Adipose tissue (tissue), 3 donors: ENCODE results near the gene EIF3C. TPM values are rescaled to one million over a fixed set of nuclear protein-coding genes. Genes with fewer than 3 reads are reported as not detected.
"Not testable (repeated sequence)": the region's sequence is repeated elsewhere in the genome, so short reads cannot be mapped to it uniquely, and the experiment has no call there.

Experiments used
- H3K27ac ChIP-seq: one replicate; pipeline ENCODE4 v1.5.1; 2013; ENCODE audit warnings: low read depth, low read length
- WGBS, 3 donors: extraction: QIAGEN DNeasy Blood & Tissue Kit; methylation state at CpG; one replicate each; pipeline ENCODE4 v1.1.7; 2013; 5-methylcytosine and 5-hydroxymethylcytosine counted together
- polyA plus RNA-seq, 3 donors: library from polyadenylated mRNA; stranded (reverse); fragments of 200-250 nt; gene quantifications; one replicate each; pipeline ENCODE4 v1.2.3, GENCODE V29; 2013
- donor health status: healthy with polysubstance abuse.
- donor health status: Bipolar disorder and iron deficiency.
- donor health status: healthy.

The EIF3C gene, protein sequence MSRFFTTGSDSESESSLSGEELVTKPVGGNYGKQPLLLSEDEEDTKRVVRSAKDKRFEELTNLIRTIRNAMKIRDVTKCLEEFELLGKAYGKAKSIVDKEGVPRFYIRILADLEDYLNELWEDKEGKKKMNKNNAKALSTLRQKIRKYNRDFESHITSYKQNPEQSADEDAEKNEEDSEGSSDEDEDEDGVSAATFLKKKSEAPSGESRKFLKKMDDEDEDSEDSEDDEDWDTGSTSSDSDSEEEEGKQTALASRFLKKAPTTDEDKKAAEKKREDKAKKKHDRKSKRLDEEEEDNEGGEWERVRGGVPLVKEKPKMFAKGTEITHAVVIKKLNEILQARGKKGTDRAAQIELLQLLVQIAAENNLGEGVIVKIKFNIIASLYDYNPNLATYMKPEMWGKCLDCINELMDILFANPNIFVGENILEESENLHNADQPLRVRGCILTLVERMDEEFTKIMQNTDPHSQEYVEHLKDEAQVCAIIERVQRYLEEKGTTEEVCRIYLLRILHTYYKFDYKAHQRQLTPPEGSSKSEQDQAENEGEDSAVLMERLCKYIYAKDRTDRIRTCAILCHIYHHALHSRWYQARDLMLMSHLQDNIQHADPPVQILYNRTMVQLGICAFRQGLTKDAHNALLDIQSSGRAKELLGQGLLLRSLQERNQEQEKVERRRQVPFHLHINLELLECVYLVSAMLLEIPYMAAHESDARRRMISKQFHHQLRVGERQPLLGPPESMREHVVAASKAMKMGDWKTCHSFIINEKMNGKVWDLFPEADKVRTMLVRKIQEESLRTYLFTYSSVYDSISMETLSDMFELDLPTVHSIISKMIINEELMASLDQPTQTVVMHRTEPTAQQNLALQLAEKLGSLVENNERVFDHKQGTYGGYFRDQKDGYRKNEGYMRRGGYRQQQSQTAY
- polyA plus RNA-seq, result 100 to 1,000 TPM; 274 to 375 (median 371) TPM

DNA sequence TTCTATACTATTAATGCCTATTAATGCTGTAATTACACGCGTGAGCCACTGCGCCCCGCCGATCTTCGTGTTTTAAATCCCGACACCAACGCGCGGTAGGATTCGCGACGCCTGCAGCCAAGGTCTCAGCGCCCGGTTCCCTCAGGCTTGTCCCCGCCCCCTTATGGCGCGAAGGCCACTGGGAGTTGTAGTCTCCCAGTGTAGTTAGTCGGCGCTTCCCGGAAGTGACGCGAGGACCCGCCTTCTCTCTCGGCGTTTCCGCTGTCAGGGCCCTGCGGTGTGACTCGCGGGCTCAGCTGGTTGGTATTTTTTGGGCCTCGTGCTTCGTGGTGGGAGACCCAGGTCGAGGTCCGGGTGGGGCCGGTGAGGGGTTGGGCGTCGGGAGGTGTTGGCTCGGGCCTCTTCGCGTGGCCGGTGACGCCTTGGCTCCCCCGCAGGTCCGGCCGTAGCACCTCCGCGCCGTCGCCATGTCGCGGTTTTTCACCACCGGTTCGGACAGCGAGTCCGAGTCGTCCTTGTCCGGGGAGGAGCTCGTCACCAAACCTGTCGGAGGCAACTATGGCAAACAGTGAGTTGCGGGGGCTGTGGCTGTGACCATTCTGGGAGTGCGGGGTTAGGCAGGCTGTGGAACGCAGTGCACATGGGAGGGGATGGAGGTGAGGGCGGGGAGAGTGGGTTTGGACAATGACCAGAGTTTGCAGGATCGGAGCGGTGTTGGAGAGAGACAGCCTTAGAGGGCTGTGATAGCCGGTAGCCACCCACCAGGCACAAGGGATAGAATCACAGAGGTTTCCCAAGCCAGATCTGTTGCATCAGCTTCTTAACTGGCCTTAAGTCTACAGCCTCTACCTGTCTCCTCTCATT is at the start of gene EIF3C:
EIF3C (plus strand) TSS at position 245 of the 864 bp plus-strand sequence; CDS start at position 468, 223 bp downstream.
- H3K27ac ChIP-seq, result not testable (repeated sequence)
- WGBS, 3 donors, result no CpG with 5 or more reads among the region's 66 CpGs

GRCh38 chr16:28666264-28666663 is 45.0 kb upstream of the EIF3C start:
- not testable (repeated sequence) for H3K27ac ChIP-seq
- 89 to 92% (median 90%) methylated on average over 6 to 11 of the region's 25 CpGs for WGBS, 3 donors

GRCh38 chr16:28667480-28667879 is 43.8 kb upstream of the EIF3C start:
- no CpG with 5 or more reads among the region's 7 CpGs for WGBS, 3 donors
- not testable (repeated sequence) for H3K27ac ChIP-seq

GRCh38 chr16:28668199-28668598 is 43.1 kb upstream of the EIF3C start:
- WGBS, 3 donors, result no CpG with 5 or more reads among the region's 4 CpGs

DNA sequence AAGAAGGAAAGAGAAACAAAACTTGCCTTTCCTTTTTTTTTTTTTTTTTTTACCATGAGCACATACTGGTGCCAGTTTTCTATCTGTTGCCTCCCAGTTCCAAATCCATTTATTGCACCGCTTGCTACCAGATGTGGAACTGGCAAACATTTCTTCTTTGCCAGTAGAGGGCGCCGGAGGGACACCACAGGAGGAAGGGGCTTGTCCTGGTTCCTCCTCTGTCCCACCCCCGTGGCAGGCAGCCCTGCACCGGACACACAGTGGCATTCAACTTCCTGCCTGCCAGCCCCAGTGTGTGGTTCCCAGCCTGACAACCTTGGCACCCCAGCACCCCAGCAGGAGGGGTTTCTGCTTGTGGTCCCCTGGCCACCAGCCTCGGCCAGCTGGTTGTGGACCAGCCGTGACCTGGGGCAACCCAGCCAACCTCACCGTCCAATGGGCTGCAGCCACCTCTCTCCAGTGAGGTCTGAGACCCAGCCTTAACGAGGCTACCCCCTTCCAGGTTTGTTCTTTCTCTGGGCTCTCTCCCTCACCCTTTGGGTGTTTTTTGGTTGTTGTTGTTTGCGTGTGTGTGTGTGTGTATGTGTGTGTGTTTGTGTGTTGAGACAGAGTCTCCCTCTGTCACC is 22.8 kb upstream of the EIF3C start:
- H3K27ac ChIP-seq, result not testable (repeated sequence)
- 0 to 71% methylated on average over 1 of the region's 10 CpGs; no CpG with 5 or more reads in 1 of the 3 donors for WGBS, 3 donors

More at GRCh38 chr16:28668199-28668598, 43.1 kb upstream of the EIF3C start:
- not testable (repeated sequence) for H3K27ac ChIP-seq

- 69 to 79% (median 72%) methylated on average over 3 of the region's 13 CpGs for WGBS, 3 donors
- not testable (repeated sequence) for H3K27ac ChIP-seq
These were observed 21.8 kb upstream of the EIF3C start for GRCh38 chr16:28689425-28689824.

GRCh38 chr16:28691722-28692121 is 19.5 kb upstream of the EIF3C start:
- H3K27ac ChIP-seq, result not testable (repeated sequence)
- WGBS, 3 donors, result 74 to 100% (median 89%) methylated on average over 2 to 3 of the region's 4 CpGs

GRCh38 chr16:28693257-28693950 is 17.9 kb upstream of the EIF3C start:
- WGBS, 3 donors, result no CpG with 5 or more reads among the region's 11 CpGs
- H3K27ac ChIP-seq, result not testable (repeated sequence)

DNA sequence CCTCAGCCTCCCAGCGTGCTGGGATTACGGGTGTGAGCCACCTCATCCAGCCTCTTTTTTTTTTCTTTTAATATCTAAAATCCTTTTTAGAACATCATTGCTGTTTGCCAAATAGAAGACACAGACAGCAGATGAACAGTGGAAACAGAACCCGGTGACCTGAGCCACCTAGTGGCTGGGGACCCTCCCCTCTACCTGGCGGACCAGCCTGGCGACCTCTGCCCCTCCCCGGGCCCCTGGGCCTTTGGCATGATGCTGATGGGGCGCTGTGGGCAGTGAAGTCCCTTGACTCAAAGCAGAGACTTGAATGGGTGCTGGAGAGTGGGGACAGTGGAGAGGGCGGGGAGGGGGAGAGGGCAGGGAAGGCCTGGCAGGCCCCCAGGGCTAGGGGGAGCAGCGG is 11.5 kb upstream of the EIF3C start:
- WGBS, 3 donors, result 83 to 94% methylated on average over 1 to 2 of the region's 9 CpGs; no CpG with 5 or more reads in 1 of the 3 donors

DNA sequence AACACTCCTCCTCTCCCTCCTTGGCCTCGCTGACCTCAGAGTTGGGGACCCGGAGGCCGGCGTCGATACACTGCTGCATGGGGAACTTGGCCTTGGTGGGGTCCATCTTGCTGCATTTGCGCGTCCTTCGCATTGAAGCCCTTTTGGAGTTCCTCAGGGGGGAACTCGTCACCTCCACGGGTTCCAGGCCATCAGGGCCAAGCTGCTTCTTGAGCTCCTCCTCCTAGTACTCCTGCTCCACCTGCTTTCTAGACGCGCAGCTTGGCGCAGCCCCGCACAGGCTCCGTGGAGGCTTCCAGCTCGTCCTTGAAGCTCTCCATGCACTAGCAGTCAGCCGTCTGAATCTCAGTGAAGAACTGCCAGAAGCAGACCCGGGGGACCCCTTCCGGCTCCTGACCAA is 10.9 kb upstream of the EIF3C start:
- WGBS, 3 donors, result 87 to 93% (median 91%) methylated on average over 5 to 16 of the region's 19 CpGs
- H3K27ac ChIP-seq, result not testable (repeated sequence)

More for the DNA sequence above, 11.5 kb upstream of the EIF3C start:
- H3K27ac ChIP-seq, result not testable (repeated sequence)

- no CpG with 5 or more reads among the region's 8 CpGs for WGBS, 3 donors
- H3K27ac ChIP-seq, result not testable (repeated sequence)
These were observed 9.9 kb upstream of the EIF3C start for GRCh38 chr16:28701384-28701783.

DNA sequence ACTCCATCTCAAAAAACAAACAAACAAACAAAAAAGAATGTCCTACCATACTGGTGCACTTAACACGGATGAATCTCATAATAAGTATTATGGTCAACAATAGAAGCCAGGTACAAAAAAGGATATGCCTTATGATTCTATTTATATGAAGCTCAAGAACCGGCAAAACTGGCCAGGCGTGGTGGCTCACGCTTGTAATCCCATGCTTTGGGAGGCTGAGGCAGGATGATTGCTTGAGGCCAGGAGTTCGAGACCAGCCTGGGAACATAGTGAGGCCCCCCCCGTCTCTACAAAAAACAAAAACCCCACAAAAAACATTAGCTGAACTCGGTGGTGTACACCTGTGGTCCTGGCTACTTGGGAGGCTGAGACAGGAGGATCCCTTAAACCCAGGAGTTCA is 7.0 kb upstream of the EIF3C start:
- not testable (repeated sequence) for H3K27ac ChIP-seq
- 81 to 84% methylated on average over 3 to 5 of the region's 7 CpGs; no CpG with 5 or more reads in 1 of the 3 donors for WGBS, 3 donors

GRCh38 chr16:28722852-28723650 is 11.8 kb downstream of the EIF3C start:
- H3K27ac ChIP-seq, result not testable (repeated sequence)
- WGBS, 3 donors, result 87 to 98% (median 90%) methylated on average over 9 to 11 of the region's 15 CpGs

DNA sequence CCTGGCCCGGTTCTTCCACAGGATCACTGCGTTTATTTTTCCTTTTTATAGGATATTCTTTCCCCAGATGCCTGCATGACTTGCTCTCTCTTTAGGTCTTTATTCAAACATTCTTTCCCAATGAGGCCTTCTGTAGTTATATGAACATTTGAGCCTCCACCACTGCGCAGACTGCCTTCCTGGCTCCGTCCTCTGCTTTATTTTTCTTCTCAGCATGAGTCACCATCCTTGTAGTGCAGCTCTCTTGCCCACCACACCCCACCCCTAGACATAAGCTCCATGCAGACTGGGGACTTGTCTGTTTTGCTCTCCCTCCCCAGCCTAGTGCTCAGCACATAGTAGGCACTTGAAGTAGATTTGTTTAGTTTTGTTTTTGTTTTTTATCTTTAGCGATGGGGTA is 20.0 kb downstream of the EIF3C start:
- no CpG with 5 or more reads among the region's 5 CpGs for WGBS, 3 donors
- not testable (repeated sequence) for H3K27ac ChIP-seq

DNA sequence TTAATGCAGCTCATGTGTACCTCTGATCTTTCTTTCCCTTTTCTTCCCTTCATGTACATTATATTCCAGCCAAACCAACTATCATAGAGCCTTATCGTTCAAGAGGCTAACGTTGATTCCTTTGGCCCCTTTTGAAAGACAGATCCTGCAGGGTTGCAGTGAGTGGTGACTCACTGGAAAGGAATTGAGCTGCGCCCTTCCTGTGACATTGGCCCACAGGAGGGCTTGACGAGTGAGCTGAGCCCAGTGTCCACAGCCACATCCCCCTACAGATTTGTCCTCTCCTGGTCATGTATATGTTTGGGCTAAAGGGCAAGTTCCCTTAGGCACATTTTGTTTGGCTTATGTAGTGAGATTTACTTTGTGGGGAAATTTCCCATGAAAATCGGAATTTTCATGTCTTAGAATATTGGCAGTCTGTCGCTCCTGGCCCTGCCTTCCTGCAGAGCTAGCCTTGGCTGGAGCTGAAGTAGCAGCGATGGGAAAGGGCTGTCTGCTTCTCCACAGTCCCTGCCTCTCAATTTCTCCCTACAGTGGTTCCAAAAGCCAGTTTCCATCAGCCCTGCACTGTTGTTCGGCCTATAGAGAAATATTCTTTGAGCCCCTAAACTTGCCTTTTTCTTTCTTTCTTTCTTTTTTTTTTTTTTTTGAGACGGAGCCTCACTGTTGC is 21.3 kb downstream of the EIF3C start:
- not testable (repeated sequence) for H3K27ac ChIP-seq
- WGBS, 3 donors, result 64 to 71% methylated on average over 1 of the region's 9 CpGs; no CpG with 5 or more reads in 1 of the 3 donors

DNA sequence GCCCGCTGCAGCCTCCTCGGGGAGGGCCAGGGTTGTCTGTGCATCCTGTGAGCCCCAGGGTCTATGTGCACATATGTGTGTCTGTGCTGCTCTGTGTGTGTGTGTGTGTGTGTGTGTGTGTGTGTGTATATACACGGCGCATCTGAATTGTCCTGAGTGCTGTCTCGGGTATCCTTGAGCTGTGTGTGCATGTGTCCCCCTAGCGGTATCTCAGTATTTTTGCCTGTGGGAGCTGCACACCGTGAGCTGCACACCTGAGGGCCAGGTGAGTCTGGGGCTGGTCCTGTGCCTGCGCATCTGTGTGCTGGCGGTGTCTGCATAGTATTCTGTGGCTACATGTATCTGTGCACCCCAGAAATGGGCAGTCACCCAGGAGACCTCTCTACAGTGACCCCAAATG is 28.5 kb downstream of the EIF3C start:
- 0 to 26% (median 4%) methylated on average over 3 to 5 of the region's 9 CpGs for WGBS, 3 donors
- H3K27ac ChIP-seq, result not testable (repeated sequence)
